Activated naive CD4-positive, alpha-beta T cell treated with Interleukin-2 at 50 U/mL for 16 hours (primary cell): Measurements from ENCODE around the gene EXOSC3.
A peak's percentile ranks its signal among the peaks of the same experiment; 100 is the strongest.
"Not testable (repeated sequence)": the region's sequence is repeated elsewhere in the genome, so short reads cannot be mapped to it uniquely, and the experiment has no call there.

ENCODE experiments used
- DNase-seq: peaks from one replicate; pipeline ENCODE4 v3.0.0-alpha.2; 2020

The EXOSC3 gene

GRCh38 chr9:37775216-37775919, 9.5 kb downstream of the EXOSC3 start:
- no peak for DNase-seq

- no peak for DNase-seq
These were observed 14.9 kb downstream of the EXOSC3 start for GRCh38 chr9:37769995-37770394.

DNA sequence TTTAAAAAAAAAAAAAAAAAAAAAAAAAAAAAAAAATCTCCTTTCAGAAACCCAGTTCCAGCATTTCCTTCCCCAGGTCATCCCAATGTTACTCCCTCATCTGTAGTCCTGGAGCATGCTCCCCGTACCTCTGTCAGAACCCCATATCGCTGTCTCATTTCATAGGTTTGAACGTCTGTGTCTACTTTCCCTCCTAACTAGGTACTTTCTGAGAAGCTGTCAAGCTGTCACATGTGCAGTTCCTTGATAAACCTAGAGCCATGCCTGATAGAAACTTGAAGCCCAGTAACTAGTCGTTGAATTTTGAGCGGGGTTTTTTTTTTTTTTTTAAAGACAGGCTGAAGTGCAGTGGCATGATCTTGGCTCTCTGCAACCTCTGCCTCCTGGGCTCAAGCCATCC, 15.6 kb downstream of the EXOSC3 start:
- DNase-seq: no peak

GRCh38 chr9:37765263-37765662, 19.6 kb downstream of the EXOSC3 start:
- DNase-seq: not testable (repeated sequence)

DNA sequence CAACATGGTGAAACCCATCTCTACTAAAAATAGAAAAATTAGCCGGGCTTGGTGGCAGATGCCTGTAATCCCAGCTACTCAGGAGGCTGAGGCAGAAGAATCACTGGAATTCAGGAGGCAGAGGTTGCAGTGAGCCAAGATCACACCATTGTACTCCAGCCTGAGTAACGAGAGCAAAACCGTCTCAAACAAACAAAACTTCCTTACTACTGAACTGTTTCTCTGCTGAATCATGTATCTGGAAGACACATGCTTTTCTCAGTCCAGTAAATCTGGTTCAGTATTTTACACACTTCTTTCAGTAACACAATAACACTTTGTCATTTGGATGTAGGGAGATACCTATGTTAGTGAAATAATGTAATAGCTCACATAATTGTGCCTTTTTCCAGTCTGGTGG, 23.4 kb downstream of the EXOSC3 start:
- DNase-seq: no peak

DNA sequence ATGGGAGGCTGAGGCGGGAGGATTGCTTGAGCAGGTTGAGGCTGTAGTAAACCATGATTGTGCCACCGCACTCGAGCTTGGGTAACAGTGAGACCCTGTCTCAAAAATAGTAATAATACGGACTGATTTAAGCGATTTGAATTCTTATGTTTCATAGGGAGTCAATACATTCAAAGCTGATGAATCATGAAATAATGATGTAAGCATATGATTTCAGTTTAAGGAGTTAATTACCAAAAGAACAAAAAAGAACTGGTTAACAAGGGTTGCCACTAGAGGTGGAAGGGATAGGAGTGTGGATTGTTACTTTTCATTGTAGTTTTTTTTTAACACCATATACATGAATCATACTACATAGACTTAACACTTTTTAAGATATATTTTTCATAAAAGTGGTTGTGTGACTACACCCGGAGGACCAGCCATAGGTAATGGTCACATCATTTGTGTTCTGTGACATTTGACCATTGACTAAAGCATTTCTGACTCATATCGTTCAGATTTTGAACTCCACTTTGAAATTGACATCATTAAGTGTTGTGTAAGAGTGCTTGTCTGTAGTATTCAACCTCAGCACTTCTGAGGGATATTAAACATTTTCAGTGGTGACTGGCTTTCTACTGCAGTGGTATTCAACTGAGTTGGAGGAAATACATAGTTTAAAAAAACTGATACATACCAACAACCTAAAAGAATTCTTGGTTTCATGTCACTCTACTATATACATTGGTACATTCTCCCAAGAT, 24.3 kb downstream of the EXOSC3 start:
- DNase-seq: no peak

- DNase-seq: no peak
These were observed 26.1 kb downstream of the EXOSC3 start for GRCh38 chr9:37758747-37759146.

DNA sequence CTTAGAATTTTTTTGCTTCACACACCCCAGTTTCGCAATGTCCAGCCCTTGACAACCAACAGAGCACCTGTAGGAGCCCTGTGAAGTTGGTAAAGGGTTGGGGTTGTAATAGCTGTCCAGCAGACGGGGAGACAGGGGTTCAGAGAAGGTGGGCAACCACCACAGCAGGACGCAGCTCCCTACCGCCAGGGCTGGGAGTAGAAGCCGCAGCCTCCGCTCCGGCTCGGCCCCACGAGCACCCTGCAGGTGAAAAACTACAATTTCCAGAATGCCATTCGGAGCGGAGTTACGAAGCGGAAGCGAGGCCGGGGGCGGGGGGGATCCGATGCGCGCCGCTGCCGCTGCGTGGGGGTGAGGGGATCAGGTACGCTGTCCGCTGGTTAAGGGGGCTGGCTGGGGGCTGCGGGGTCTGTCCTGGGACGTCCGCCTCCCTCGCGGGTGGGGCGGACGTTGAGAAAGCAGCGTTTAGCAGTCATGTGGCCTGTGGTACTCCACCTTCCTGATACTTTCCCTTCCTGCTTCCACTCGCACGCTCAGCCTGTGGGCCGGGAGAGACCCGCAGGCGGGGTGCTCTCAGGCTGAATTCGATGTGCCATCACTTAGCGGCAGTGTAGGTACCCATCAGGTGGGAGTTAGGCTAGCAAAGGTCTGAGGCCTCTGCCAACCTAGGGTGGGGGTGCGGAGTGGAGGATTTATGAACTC, 31.2 kb downstream of the EXOSC3 start, which contains the start of gene TRMT10B:
TRMT10B (plus strand) TSS at position 317 of the 702 bp plus-strand sequence. CDS start 8,127 bp downstream, outside the sequence.
- peak; percentile 79 for DNase-seq

DNA sequence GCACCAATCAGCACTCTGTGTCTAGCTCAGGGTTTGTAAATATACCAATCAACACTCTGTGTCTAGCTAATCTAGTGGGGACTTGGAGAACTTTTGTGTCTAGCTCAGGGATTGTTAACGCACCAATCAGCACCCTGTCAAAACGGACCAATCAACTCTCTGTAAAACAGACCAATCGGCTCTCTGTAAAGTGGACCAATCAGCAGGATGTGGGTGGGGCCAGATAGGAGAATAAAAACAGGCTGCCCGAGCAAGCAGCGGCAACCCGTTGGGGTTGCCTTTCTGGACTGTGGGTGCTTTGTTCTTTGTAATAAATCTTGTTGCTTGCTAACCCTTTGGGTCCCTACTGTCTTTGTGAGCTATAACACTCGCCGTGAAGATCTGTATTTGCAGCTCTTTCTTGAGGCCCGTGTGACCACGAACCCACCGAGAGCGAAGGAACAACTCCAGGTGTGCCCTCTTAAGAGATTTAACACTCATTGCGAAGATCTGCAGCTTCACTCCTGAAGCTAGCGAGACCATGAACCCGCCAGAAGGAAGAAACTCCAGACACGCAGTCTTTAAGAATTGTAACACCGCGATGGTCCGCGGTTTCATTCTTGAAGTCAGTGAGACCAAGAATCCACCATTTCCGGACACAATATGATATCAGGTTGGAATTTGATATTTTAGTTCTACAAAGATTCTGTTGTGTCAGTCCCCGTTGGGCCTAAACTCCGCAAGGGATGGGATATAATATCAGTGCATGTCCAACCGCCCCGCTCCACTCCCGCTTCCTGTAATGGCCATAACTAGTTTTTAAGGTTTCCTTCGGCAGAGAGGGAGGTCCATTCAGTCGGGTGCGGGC, 32.0 kb downstream of the EXOSC3 start:
- DNase-seq: no peak

GRCh38 chr9:37752112-37752511, 32.8 kb downstream of the EXOSC3 start:
- DNase-seq: not testable (repeated sequence)

GRCh38 chr9:37751704-37752103, 33.2 kb downstream of the EXOSC3 start:
- not testable (repeated sequence) for DNase-seq

DNA sequence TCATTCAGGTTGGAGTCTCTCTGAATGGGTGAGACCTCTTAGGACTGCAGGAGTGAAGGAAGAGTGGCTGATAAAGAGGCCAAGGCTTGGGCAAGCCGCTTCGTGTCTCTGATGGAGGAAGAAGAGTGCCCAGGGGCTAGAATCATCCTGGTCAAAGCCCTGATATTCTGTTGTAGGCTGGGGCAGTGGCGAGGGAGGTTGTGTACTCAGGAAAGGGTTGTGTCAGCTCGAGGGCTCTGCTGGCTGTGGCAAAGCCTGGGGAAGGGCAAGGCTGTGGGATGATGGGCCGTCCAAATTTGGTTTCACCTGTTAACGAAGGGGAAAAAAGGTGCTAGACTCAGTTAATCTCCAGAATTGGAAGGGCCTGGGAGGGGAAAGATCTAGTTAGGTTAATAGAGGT, 33.7 kb downstream of the EXOSC3 start:
- no peak for DNase-seq

DNA sequence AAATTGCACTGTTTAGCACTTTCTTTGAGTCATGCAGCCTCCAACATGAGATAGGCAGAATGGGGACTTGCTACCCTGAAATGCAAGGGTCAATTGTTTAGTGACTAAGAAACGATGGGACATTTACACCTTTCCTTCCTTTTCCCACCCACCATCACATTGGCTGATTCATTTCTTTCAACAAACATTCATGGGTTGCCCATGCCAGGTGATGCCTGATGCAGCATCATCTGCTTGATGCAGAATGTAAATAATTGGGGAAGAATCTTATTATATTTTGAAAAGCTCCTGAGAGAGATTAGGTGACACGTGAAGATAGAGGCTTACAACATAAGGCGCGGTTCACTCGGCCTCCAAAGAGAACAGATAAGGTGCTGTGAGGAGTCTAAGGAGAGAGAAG, 35.7 kb downstream of the EXOSC3 start:
- no peak for DNase-seq

- peak; percentile 62 for DNase-seq
These were observed 37.6 kb downstream of the EXOSC3 start for GRCh38 chr9:37747271-37747753.

DNA sequence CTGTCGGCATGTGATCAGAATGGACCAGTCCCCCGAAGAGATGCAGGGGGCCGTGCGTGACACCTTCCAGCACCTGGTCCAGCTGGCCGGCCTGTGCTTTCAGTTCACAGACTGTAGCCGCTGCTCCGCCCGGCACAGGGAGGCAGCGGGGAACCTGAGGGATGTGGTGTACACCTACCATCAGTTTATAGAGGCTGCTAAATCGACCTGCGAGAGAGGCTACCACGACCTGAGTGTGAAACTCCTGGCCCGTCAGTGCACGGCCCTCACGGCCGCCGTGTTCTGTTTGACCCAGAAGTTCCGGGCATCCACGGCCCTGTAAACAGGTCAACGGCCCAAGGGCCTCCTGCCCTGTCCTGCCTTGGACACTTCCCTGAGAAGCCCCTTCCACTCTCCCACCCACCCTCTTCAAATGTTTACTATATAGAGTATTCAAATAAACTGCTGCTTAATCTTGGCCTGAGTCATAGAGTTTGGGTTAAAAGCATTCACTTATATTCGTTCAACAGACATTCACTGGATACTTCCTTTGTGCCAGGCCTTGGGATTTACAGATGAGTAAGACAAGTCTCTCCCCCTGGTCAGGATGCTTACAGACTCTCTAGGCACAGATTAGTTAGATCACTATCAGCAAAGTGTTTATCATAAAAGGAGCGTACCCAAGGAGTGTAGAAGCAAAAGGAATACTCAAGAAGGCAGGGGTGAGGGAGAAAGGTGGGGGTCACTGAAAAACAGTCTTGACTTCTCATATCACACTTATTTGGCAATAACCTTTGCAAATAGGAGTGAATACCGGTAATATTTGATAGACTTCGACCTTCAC, 38.2 kb downstream of the EXOSC3 start:
- no peak for DNase-seq

DNA sequence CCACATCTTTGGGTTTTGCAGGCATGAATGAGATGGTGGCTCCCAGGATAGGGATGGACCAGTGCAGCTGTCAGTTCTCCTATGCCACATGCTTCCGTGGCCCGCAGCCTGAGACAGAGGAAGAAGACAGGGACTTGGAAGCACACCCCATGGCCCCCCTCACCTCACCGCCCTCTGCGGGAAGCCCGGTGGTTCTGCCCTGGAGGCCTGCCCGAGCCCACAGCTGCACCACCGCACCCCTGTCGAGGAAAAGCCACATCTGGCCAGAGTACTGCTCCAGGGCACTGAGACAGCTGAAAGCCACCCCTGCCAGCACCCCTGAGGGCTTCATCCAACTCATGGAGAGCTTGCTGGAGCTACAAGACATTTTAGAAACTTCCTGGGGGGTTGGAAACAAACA, 38.9 kb downstream of the EXOSC3 start:
- no peak for DNase-seq

DNA sequence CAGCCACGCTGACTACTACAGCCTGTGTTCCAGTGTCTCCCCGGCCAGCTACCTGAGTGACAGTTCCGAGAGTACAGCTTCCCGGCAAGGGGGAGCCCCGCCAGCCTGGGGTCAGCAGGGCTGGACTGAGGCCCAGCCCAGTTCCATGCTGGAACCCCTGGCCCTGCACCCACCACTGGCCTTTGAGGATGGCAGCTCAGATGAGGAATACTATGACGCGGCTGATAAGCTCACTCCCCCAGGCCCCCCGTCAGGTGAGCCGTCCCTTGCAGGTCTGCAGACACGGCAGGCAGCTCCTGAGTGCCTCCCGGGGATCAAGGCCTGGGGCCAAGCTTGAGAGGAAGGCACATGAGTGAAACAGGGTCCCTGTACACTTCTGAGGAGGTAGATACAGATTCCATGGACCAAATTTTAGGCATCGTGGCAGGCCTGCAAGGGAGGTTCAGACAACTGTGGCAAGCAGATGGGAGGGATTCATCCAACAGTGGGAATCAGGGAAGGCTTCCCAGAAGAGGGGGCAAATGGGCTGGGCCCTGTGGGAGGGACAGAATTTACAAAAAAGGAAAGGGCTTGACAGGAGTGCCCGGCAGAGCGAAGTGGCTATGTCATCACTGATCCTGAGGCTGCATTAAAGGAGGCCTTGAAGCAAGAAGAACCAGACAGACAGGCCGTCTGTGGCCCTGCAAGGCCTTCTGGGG, 44.1 kb downstream of the EXOSC3 start:
- DNase-seq: no peak

DNA sequence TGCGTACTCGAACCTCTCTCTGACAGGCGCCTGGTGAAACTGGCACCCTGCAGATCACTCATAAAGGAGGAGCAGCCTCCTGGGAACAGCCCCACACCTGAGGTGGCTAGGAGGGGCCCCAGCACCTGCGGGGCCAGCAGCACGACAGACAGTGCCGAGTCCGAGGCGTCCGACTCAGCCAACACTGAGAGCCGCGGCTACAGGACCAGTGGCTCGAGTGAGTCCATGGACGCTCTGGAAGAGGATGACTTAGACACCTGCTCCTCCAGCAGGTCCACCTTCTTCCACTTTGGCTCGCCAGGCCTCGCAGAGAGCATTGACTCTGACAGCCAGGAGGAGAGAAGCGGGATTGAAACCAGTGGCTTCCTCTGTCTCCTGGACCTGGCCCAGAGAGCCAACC, 44.7 kb downstream of the EXOSC3 start:
- no peak for DNase-seq

GRCh38 chr9:37739222-37739621, 45.6 kb downstream of the EXOSC3 start:
- no peak for DNase-seq

DNA sequence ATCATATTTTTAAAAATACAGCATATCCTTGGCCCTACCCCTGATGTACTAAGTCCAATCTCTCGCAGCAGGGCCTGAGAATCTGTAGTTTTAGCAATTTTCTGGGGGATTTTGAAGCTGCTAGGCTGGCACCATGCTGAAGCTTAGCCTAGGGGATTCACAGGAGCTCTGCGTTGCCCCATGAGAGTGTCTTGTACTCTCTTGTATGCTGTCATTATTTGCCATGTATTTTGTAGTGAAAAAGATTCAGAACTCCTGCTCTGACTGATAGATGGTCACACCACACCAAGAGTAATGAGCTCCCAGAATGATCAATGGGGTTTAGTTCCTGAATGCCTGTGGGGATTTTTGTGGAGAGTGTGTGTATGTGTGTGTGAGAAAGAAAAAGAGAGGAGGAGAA, 51.9 kb downstream of the EXOSC3 start:
- DNase-seq: no peak
